ENCODE data around the gene ECE1. TPM values are rescaled to one million over a fixed set of nuclear protein-coding genes. Genes with fewer than 3 reads are reported as not detected.
"Not testable (repeated sequence)": the region's sequence is repeated elsewhere in the genome, so short reads cannot be mapped to it uniquely, and the experiment has no call there.

Gene ECE1
- total and polyA plus RNA-seq, 9 donors, result 18.0 to 40.0 (median 33.0) TPM

GRCh38 chr1:21220815-21221214, 69.4 kb downstream of the ECE1 start:
- peaks cover 46% of the 10 kb centered on the region for H3K36me3 ChIP-seq (ENCODE audit: control insufficient read depth, insufficient read depth, low read length)
- peak; percentile 68 for DNase-seq
- no peak overlapping the region for H3K4me3 ChIP-seq (ENCODE audit: low read length)
- H3K27ac ChIP-seq (ENCODE audit: low read length), result no peak overlapping the region
- peaks cover 3% of the 10 kb centered on the region for H3K4me1 ChIP-seq (ENCODE audit: control insufficient read depth, insufficient read depth, low read length)
- H3K27me3 ChIP-seq (ENCODE audit: control insufficient read depth, insufficient read depth, low read length), result no peaks in the 10 kb centered on the region
- H3K9me3 ChIP-seq (replicated peaks; ENCODE audit: control insufficient read depth, low read depth, low read length), result no peaks in the 10 kb centered on the region
- 90% methylated on average over 5 of the region's 7 CpGs for WGBS (ENCODE audit: insufficient coverage)

DNA sequence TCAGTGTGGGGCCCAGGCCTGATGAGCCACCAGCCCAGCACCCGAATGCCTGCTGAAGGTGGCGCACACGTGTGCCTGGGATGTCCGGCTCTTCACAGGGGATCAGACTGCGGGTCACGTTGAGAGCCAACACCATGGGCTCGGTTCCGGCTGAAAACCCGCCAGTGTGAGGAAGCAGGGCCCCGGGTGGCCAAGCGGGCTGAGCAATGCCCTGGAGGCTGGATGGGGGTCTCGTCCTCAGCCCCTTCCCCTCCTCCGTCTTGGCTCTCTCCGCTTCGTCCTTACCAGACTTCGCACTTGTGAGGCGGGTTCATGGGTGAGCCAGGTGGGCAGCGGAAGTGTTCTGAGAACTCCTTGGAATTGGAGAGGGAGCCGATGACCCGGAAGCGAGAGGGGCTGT, 70.6 kb downstream of the ECE1 start:
- peaks cover 37% of the 10 kb centered on the region for H3K36me3 ChIP-seq (ENCODE audit: control insufficient read depth, insufficient read depth, low read length)
- H3K9me3 ChIP-seq (replicated peaks; ENCODE audit: control insufficient read depth, low read depth, low read length), result no peaks in the 10 kb centered on the region
- no peaks in the 10 kb centered on the region for H3K27me3 ChIP-seq (ENCODE audit: control insufficient read depth, insufficient read depth, low read length)
- no peak for DNase-seq
- peaks cover 3% of the 10 kb centered on the region for H3K4me1 ChIP-seq (ENCODE audit: control insufficient read depth, insufficient read depth, low read length)
- H3K27ac ChIP-seq (ENCODE audit: low read length), result no peak overlapping the region
- 90% methylated on average over 21 of the region's 21 CpGs for WGBS (ENCODE audit: insufficient coverage)
- H3K4me3 ChIP-seq (ENCODE audit: low read length), result no peak overlapping the region

DNA sequence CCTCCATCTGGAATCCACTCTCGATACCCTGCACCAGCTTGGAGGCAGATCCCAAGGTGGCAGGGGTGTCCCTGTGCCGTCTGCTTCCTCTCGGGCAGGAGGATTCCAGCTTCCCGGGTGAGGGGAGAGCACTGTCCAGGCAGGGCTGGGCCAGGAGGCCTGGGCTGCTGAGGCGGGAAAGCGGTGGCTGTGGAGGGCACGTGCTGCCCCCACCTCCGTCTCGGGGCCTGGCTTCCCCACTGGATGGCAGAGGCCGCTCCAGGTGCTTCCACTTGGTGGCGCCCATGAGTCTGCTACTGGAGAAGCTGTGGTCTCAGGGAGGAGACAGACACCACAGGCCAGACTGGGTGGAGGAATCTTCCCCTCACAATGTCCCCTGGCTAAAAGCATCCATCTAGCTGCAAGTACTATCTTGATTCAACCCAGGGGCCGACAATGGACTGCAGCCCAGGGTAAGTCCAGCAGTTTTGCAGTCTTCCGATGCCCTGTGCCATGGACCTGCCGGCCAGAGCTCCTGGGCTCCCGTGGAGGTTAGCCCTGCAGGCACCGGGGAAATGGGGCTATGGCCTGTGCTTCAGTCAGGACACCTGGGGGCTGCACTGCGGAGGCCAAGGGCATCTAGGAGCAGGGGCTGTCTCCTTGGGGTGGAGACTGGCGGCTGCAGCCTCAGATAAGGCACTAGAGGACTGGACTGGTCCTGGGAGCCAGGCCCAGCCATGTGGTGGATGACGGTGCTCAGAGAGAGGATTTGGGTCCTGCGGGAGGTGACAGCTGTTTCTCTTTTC, 72.3 kb downstream of the ECE1 start:
- peaks cover 28% of the 10 kb centered on the region for H3K36me3 ChIP-seq (ENCODE audit: control insufficient read depth, insufficient read depth, low read length)
- H3K9me3 ChIP-seq (replicated peaks; ENCODE audit: control insufficient read depth, low read depth, low read length), result no peaks in the 10 kb centered on the region
- H3K4me1 ChIP-seq (ENCODE audit: control insufficient read depth, insufficient read depth, low read length), result peaks cover 3% of the 10 kb centered on the region
- H3K27me3 ChIP-seq (ENCODE audit: control insufficient read depth, insufficient read depth, low read length), result no peaks in the 10 kb centered on the region
- no peak for DNase-seq
- no peak overlapping the region for H3K27ac ChIP-seq (ENCODE audit: low read length)
- WGBS (ENCODE audit: insufficient coverage), result 83% methylated on average over 13 of the region's 20 CpGs
- no peak overlapping the region for H3K4me3 ChIP-seq (ENCODE audit: low read length)

GRCh38 chr1:21216835-21217811, 73.1 kb downstream of the ECE1 start:
- H3K27ac ChIP-seq (ENCODE audit: low read length), result no peak overlapping the region
- H3K4me3 ChIP-seq (ENCODE audit: low read length), result no peak overlapping the region
- peaks cover 28% of the 10 kb centered on the region for H3K36me3 ChIP-seq (ENCODE audit: control insufficient read depth, insufficient read depth, low read length)
- no peaks in the 10 kb centered on the region for H3K27me3 ChIP-seq (ENCODE audit: control insufficient read depth, insufficient read depth, low read length)
- peaks cover 3% of the 10 kb centered on the region for H3K4me1 ChIP-seq (ENCODE audit: control insufficient read depth, insufficient read depth, low read length)
- H3K9me3 ChIP-seq (replicated peaks; ENCODE audit: control insufficient read depth, low read depth, low read length), result no peaks in the 10 kb centered on the region
- no peak for DNase-seq
- WGBS (ENCODE audit: insufficient coverage), result 81% methylated on average over 13 of the region's 19 CpGs

GRCh38 chr1:21212126-21212525, 78.1 kb downstream of the ECE1 start:
- no CpG with 5 or more reads among the region's 3 CpGs for WGBS (ENCODE audit: insufficient coverage)
- Histone ChIP-seq H3K4me3 (ENCODE audit: low read length) (no peak overlapping the region), H3K36me3 (ENCODE audit: control insufficient read depth, insufficient read depth, low read length) (peaks cover under 1% of the 10 kb centered on the region), H3K27me3 (ENCODE audit: control insufficient read depth, insufficient read depth, low read length) (no peaks in the 10 kb centered on the region), H3K4me1 (ENCODE audit: control insufficient read depth, insufficient read depth, low read length) (no peaks in the 10 kb centered on the region), H3K27ac (ENCODE audit: low read length) (no peak overlapping the region), H3K9me3 (replicated peaks; ENCODE audit: control insufficient read depth, low read depth, low read length) (no peaks in the 10 kb centered on the region)
- DNase-seq, result no peak

DNA sequence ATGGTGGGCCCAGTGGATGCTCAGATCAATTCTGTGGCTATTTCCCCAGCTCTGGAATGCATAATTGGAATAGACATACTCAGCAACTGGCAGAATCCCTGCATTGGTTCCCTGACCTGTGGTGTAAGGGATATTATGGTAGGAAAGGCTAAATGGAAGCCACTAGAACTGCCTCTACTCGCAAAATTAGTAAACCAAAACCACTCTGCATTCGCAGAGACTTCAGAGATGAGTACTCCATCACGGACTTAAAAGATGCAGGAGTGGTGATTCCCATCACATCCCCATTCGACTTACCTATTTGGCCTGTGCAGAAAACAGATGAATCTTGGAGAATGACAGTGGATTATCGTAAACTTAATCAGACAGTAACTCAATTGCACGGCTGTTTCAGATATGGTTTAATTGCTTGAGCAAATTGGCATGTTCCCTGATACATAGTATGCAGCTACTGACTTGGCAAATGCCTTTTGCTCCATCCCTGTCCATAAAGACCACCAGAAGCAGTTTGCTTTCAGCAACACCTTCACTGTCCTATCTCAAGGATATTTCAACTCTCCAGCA, 82.0 kb downstream of the ECE1 start:
- DNase-seq; H3K4me1 ChIP-seq (ENCODE audit: control insufficient read depth, insufficient read depth, low read length); H3K36me3 ChIP-seq (ENCODE audit: control insufficient read depth, insufficient read depth, low read length); H3K27ac ChIP-seq (ENCODE audit: low read length); H3K9me3 ChIP-seq (replicated peaks; ENCODE audit: control insufficient read depth, low read depth, low read length); H3K27me3 ChIP-seq (ENCODE audit: control insufficient read depth, insufficient read depth, low read length); H3K4me3 ChIP-seq (ENCODE audit: low read length): not testable (repeated sequence)
- whole genome bisulfite sequencing (ENCODE audit: insufficient coverage), result 87% methylated on average over 3 of the region's 6 CpGs

- no peaks in the 10 kb centered on the region for H3K27me3 ChIP-seq (ENCODE audit: control insufficient read depth, insufficient read depth, low read length)
- no peak overlapping the region for H3K4me3 ChIP-seq (ENCODE audit: low read length)
- no peak for DNase-seq
- H3K9me3 ChIP-seq (replicated peaks; ENCODE audit: control insufficient read depth, low read depth, low read length), result no peaks in the 10 kb centered on the region
- WGBS (ENCODE audit: insufficient coverage), result no CpG with 5 or more reads among the region's 2 CpGs
- H3K4me1 ChIP-seq (ENCODE audit: control insufficient read depth, insufficient read depth, low read length), result no peaks in the 10 kb centered on the region
- no peaks in the 10 kb centered on the region for H3K36me3 ChIP-seq (ENCODE audit: control insufficient read depth, insufficient read depth, low read length)
- no peak overlapping the region for H3K27ac ChIP-seq (ENCODE audit: low read length)
Observed at GRCh38 chr1:21206117-21206516, 84.1 kb downstream of the ECE1 start.

- Histone ChIP-seq H3K36me3 (ENCODE audit: control insufficient read depth, insufficient read depth, low read length) (no peaks in the 10 kb centered on the region), H3K4me1 (ENCODE audit: control insufficient read depth, insufficient read depth, low read length) (no peaks in the 10 kb centered on the region), H3K9me3 (replicated peaks; ENCODE audit: control insufficient read depth, low read depth, low read length) (no peaks in the 10 kb centered on the region), H3K4me3 (ENCODE audit: low read length) (no peak overlapping the region), H3K27ac (ENCODE audit: low read length) (no peak overlapping the region), H3K27me3 (ENCODE audit: control insufficient read depth, insufficient read depth, low read length) (no peaks in the 10 kb centered on the region)
- 93% methylated on average over 5 of the region's 5 CpGs for WGBS (ENCODE audit: insufficient coverage)
- no peak for DNase-seq
Observed at GRCh38 chr1:21205416-21205815, 84.8 kb downstream of the ECE1 start.

- WGBS (ENCODE audit: insufficient coverage), result no CpG with 5 or more reads among the region's 4 CpGs
- DNase-seq, result no peak
Observed at GRCh38 chr1:21201650-21202049, 88.6 kb downstream of the ECE1 start.

DNA sequence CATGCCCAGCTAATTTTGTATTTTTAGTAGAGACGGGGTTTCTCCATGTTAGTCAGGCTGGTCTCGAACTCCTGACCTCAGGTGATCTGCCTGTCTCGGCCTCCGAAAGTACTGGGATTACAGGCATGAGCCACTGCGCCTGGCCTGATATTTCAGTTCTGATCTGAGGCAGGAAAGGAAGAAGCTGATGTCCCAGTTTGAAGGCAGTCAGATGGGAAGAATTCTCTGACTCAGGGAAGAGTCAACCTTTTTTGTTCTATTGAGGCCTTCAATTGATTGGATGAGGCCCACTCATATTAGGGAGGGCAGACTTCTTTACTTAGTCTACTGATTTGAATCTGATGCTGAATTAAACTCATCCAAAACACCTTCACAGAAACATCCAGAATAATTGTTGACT, 89.0 kb downstream of the ECE1 start:
- H3K9me3 ChIP-seq (replicated peaks; ENCODE audit: control insufficient read depth, low read depth, low read length); H3K4me3 ChIP-seq (ENCODE audit: low read length); H3K27me3 ChIP-seq (ENCODE audit: control insufficient read depth, insufficient read depth, low read length); H3K36me3 ChIP-seq (ENCODE audit: control insufficient read depth, insufficient read depth, low read length); DNase-seq; H3K4me1 ChIP-seq (ENCODE audit: control insufficient read depth, insufficient read depth, low read length); H3K27ac ChIP-seq (ENCODE audit: low read length): not testable (repeated sequence)
- 93% methylated on average over 4 of the region's 5 CpGs for WGBS (ENCODE audit: insufficient coverage)

More at GRCh38 chr1:21201650-21202049, 88.6 kb downstream of the ECE1 start:
- Histone ChIP-seq H3K27ac (ENCODE audit: low read length) (no peak overlapping the region), H3K27me3 (ENCODE audit: control insufficient read depth, insufficient read depth, low read length) (no peaks in the 10 kb centered on the region), H3K36me3 (ENCODE audit: control insufficient read depth, insufficient read depth, low read length) (no peaks in the 10 kb centered on the region), H3K4me3 (ENCODE audit: low read length) (no peak overlapping the region), H3K4me1 (ENCODE audit: control insufficient read depth, insufficient read depth, low read length) (no peaks in the 10 kb centered on the region), H3K9me3 (replicated peaks; ENCODE audit: control insufficient read depth, low read depth, low read length) (no peaks in the 10 kb centered on the region)

All from muscle of leg (tissue), 11 donors.